GM12891 (cell line): Measurements from ENCODE around the gene ARPC5.
A peak's percentile ranks its signal among the peaks of the same experiment; 100 is the strongest.

Experiments used
- PAX5 ChIP-seq: IDR thresholded peaks from 2 replicates; pipeline ENCODE4 v1.6.1; 2011; ENCODE audit warnings: low read length, moderate library complexity, mild to moderate bottlenecking; ENCODE audit not compliant: insufficient read depth, severe bottlenecking
- POLR2A ChIP-seq: IDR thresholded peaks from 2 replicates; pipeline ENCODE4 v1.6.1; 2011; ENCODE audit warnings: low read depth, low read length, control low read depth
- POLR2AphosphoS5 ChIP-seq: IDR thresholded peaks from 2 replicates; pipeline ENCODE4 v1.6.1; 2011; ENCODE audit warnings: low read depth, low read length, control low read depth
- SPI1 ChIP-seq: IDR thresholded peaks from 2 replicates; pipeline ENCODE4 v1.6.1; 2011; ENCODE audit warnings: low read depth, low read length, control low read depth
- TAF1 ChIP-seq: IDR thresholded peaks from 2 replicates; pipeline ENCODE4 v1.6.1; 2011; ENCODE audit warnings: low read depth, low read length, control low read depth

- TF ChIP-seq POLR2AphosphoS5 (peak; percentile 96), POLR2A (peak; percentile 93), TAF1 (peak; percentile 74), PAX5 (no peak), SPI1 (peak; percentile 86)
These were observed at the start of gene ARPC5 for GRCh38 chr1:183635606-183636333.
